Measurements from ENCODE around the gene IL4I1.
"Not testable (repeated sequence)": the region's sequence is repeated elsewhere in the genome, so short reads cannot be mapped to it uniquely, and the experiment has no call there.

The IL4I1 gene

DNA sequence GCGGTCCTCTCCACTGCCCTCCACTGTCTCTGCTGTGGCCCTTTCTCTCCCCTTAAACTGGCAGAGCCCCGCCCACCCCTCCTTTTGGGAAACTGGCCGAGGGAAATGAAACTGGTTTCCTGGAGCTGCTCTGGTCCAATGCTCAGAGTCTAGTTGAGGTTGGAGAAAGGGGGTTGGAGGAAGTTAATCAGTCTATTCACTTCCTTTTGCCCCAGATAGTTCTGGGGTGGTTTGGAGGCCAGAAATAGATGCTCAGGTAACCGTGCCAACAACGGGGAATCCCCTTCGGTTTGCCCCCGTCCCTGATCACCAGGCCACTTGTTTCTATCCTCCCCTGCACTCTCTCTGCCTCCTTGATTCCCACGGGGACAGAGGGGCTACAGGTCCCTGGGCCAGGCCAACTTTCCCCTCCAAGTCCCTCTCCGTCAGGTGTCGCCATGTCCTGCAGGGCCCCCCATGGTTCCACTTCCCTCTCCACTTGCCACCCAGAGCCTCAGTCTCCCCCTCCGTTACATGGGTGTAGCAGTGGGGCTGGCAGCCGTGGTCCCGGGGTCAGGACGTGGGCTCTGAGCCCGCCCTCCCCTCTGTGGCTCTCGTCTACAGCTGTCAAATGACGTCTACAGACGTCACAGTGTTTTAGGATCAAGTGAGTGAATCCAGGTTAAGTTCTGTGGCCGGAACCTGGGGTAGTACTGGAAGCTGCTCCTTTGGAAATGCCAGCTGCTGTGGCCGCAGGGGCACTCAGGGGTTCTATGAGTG is at the start of gene IL4I1:
IL4I1 (minus strand) TSS at position 25 of the 759 bp plus-strand sequence. CDS start 727 bp downstream, outside the sequence.
- FAIRE-seq, result no peak

DNA sequence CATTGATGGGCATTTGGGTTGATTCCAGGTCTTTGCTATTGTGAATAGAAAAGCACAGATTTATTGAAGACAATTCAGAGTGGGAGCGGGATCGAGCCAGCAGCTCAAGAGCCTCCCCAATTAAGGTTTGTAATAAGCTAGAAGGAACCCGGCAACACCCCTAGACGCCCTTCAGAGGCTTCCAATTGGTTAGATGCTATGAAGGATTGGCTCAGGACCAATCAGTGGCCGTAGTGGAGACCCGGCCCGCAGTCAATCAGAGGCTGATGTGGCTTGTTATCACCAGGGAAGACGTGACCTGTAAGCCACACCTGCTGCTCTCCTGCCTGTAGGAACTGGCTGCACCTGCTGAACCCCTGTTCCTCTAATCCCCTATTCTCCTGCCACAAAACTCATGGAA is 49.7 kb upstream of the IL4I1 start:
- FAIRE-seq, result no peak

DNA sequence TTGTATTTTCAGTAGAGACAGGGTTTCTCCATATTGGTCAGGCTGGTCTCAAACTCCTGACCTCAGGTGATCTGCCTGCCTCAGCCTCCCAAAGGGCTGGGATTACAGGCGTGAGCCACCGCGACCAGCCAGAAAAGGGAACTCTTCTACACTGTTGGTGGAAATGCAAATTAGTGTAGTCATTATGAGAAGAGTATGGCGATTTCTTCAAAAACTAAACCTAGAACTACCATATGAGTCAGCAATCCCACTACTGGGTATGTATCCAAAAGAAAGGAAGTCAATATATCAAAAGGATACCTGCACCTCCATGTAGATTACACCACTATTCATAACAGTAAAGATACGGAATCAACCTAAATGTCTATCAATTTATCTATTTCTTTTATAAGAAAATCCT is 47.9 kb upstream of the IL4I1 start:
- not testable (repeated sequence) for FAIRE-seq

DNA sequence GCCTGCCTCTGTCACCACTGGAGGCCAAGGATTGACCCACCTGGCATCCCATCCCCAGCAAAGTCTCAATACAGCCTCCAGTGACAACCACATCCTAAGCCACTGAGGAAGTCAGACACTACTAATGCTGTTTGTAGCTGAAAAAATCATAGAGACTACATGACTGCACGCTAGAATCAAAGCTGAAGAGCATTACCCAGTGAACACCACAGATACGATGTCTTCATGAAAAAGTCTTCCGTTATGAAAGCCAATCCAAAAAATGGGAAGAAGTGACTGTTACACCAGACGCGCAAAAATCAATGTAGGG is 43.8 kb upstream of the IL4I1 start:
- no peak for FAIRE-seq

DNA sequence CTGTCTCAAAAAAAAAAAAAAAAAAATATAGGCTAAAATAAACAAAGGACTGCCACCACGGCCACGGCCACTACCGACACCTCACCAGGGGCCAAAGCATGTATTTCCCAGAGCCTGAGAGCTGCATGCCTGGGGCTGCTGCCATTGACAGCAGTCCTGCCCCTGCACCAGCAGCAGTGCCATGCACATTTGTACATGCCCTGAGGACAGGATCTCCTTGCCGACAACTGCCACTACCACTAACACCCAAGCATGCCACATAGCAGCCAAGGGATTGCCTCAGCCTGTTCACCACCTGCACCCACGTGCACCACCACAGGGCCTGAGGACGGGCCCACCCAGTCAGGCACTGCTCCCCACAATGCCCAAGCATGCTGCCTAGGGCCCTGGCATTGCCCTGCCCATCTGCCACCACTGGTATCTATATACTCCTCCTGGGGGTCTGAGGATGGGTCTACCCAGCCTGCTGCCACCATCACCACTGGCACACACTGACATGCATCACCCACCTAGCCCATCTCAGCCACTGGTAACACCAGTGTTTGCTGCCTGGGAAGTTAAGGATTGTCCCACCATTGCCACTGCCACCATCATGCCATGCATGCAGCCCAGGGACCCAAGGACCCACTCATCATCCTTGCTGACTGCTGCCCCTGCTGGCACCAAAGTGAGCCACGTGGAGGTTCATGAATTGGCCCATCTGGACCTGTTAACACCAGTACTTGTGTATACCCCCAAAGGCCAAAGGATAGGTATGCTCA is 43.2 kb upstream of the IL4I1 start:
- FAIRE-seq, result no peak

GRCh38 chr19:49938662-49939061 is 42.0 kb upstream of the IL4I1 start:
- FAIRE-seq, result no peak

DNA sequence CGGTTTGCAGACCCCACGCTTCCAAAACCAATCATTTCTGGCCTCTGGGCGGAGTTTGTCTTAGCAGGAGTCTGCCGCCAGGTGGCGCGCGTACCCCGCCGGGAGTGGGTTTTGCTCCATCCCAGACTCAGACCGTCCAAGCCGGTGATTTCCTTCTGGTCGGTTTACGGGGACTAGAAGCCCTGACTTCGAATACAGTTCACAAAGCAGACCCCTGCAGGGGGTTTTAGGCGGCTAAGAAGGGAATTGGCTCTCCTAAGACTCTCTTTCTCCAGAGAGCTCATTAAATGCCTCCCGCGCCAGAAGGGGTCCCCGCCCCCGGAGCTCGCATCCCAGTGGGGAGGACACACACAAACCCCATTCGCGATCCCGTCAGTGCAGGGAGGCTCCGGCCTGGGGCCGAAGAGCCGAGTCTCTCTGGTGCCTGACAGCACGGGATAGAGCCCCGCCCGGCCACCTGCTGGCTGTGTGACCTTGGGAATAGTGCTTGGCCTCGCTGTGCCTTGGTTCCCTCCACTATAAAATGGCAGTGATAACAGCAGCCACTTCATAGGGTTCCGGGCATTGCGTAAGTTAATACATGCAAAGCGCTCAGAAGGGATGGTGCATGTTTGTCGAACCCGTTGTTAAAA is 41.2 kb upstream of the IL4I1 start:
- no peak for FAIRE-seq

DNA sequence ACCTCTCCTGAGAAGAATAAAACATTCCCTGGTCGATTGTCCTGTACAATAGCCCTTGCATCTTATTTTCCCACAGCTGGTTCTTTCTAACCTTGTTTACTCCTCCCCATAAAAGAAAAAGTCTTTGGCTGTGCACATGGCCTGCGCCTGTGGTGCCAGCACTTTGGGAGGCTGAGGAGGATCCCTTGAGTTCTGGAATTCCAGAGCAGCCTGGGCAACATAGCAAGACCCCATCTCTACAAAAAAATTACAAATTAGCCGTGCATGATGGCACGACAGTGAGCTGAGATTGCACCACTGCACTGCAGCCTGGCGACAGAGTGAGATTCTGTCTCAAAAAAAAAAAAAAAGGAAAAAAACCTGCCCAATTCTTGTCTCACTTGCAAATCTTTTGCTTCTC is 39.9 kb upstream of the IL4I1 start:
- FAIRE-seq, result no peak

GRCh38 chr19:49933643-49934042 is 37.0 kb upstream of the IL4I1 start:
- no peak for FAIRE-seq

DNA sequence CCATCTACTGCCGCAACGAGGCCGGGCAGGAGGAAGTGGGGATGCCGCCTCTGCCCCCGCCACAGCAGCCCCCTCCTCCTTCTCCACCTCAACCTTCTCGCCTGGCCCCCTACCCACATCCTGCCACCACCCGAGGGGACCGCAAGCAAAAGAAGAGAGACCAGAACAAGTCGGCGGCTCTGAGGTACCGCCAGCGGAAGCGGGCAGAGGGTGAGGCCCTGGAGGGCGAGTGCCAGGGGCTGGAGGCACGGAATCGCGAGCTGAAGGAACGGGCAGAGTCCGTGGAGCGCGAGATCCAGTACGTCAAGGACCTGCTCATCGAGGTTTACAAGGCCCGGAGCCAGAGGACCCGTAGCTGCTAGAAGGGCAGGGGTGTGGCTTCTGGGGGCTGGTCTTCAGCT is 36.0 kb upstream of the IL4I1 start:
- no peak for FAIRE-seq

GRCh38 chr19:49932041-49932451 is 35.4 kb upstream of the IL4I1 start:
- no peak for FAIRE-seq

DNA sequence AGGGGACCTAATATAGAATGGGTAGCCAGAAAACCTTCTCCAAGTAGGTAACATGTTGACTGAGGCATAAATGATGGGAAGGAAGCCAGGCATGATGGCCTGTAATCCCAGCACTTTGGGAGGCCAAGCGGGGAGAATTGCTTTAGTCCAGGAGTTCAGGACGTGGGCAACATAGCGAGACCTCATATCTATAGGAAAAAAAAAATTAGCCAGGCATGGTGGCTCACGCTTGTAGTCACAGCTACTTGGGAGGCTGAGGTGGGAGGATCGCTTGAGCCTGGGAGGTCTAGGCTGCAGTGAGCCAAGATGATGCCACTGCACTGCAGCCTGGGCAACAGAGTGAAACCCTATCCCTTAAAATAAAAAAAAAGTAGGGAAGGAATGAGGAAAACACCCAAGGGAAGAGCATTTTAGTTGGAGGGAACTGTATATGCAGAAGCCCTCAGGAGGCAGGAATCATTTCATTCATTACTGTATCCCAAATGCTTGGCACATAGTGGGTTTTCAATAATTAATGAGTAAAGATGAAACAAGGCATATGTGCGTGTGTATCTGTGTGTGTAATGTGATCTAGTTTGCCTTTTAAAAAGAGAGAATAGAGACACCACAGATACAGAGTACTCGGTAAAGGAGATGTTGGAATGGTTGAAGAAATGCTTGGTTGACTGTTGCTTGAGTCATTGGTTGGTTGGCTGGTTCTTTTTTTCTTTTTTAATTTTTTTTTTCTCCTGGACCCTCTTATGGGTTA is 34.8 kb upstream of the IL4I1 start:
- FAIRE-seq, result no peak

- no peak for FAIRE-seq
Observed at GRCh38 chr19:49930483-49931011, 33.9 kb upstream of the IL4I1 start.

- no peak for FAIRE-seq
Observed at GRCh38 chr19:49929611-49930482, 33.2 kb upstream of the IL4I1 start.

DNA sequence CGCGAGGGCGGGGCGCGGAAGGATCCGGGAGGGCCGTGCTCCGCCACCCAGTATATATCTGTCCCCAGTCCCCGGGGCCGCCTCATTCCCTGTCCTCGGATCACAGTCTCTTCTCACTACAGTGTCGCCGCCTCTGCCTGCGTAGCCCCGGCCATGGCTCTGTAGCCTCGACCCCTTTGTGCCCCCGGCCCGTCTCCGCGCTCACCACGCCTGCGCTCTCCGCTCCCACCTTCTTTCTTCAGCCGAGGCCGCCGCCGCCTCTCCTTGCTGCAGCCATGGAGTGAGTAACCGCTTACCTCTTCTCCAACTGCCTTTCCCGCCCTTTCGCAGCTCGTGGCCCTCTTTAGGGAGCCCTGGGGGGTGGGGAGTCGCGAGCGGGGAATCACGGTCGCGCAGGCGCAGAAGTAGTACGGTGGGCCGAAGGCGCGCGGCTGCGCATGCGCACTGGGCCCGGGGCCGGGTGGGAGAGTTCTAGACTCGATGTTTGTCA is 32.5 kb upstream of the IL4I1 start, which contains the start of the genes ATF5 and NUP62:
ATF5 (plus strand) TSS at position 85 of the 490 bp plus-strand sequence. CDS start 1,646 bp downstream, outside the sequence.
NUP62 (minus strand) TSS at position 384 of the 490 bp plus-strand sequence. CDS start 19,697 bp downstream, outside the sequence.
- FAIRE-seq, result no peak

GRCh38 chr19:49927526-49928264 is 31.0 kb upstream of the IL4I1 start:
- no peak for FAIRE-seq

GRCh38 chr19:49926515-49926914 is 29.8 kb upstream of the IL4I1 start:
- FAIRE-seq, result no peak

DNA sequence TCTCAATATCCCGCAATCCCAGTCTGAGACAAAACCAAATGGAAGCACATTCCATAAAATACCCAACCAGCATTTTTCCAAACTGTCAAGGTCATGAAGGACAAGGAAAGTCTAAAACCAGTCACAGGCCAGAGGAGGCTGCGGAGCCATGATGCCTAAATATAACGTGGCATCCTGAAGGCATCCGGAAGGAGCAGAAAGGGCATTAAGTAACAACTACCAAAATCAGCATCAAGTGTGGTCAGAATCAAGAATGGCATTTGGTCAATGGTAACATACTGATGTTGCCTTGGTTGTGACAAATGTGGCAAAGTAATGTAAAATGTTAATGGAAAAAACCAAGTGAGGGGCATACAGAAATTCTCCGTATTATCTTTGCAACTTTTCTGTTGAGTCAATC is 28.8 kb upstream of the IL4I1 start:
- no peak for FAIRE-seq

GRCh38 chr19:49924881-49925210 is 28.2 kb upstream of the IL4I1 start:
- FAIRE-seq, result not testable (repeated sequence)

- no peak for FAIRE-seq
Observed at GRCh38 chr19:49924004-49924880, 27.6 kb upstream of the IL4I1 start.

All from colon (tissue), 2 donors.